ENCODE data around the gene BST1. TPM values are rescaled to one million over a fixed set of nuclear protein-coding genes. Genes with fewer than 3 reads are reported as not detected.

The BST1 gene
- total and polyA plus RNA-seq, 4 donors = 4.6 to 18.5 (median 11.5) TPM

DNA sequence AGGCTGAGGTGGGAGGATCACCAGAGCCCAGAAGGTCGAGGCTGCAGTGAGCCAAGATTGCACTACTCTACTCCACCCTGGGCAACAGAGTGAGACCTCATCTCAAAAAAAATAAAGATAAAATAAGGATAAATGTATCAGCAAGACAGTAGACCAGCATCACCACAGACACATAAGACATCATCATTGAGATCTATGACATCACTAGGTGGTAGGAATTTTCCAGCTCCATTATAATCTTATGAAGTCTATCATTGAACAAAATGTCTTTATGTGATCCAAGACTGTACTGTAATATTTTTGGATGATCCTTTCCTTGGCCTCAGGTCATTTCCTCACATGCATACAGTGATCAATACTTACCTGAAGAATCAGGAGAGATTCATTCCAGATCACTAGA is 29.5 kb upstream of the BST1 start:
- Histone ChIP-seq H3K4me3 (ENCODE audit: low read length in 2 of 2) (no peak overlapping the region), H3K27me3 (ENCODE audit: control insufficient read depth in 1 of 2, insufficient read depth in 2 of 2, low read length in 1 of 2) (no peaks in the 10 kb centered on the region), H3K27ac (ENCODE audit: low read depth in 1 of 2, low read length in 2 of 2) (no peak overlapping the region), H3K4me1 (ENCODE audit: control insufficient read depth in 1 of 2, insufficient read depth in 2 of 2, low read length in 2 of 2) (no peaks in the 10 kb centered on the region), H3K36me3 (ENCODE audit: control insufficient read depth in 1 of 2, insufficient read depth in 2 of 2, low read length in 1 of 2) (no peaks in the 10 kb centered on the region), H3K9me3 (ENCODE audit: control insufficient read depth, low read length) (no peaks in the 10 kb centered on the region)
- DNase-seq (no peak), ATAC-seq (ENCODE audit: low FRiP score) (no peak)
- intact Hi-C loops (cut with DNase I) = no loop called here
- WGBS, 2 donors = 96 to 98% methylated on average over 1 of the region's 1 CpG

DNA sequence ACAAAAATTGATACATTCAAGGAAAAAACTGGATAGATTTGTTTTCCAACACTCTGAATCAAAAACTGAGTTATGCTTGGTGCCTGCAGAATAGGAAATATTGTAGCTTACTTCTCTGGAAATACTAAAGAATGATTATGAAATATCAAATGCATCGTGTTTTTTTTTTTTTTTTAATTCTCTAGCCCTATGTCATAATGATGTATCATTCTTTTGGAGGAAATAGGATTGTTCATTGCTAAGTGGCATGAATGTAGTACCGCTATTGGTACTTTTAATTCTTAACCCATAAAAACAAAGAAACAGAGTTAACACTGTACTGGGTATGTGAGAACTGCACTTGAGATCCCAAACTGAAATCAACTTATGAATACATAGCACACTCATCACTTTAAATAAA is 28.8 kb upstream of the BST1 start:
- Histone ChIP-seq H3K4me1 (ENCODE audit: control insufficient read depth in 1 of 2, insufficient read depth in 2 of 2, low read length in 2 of 2) (no peaks in the 10 kb centered on the region), H3K4me3 (ENCODE audit: low read length in 2 of 2) (no peak overlapping the region), H3K27ac (ENCODE audit: low read depth in 1 of 2, low read length in 2 of 2) (no peak overlapping the region), H3K27me3 (ENCODE audit: control insufficient read depth in 1 of 2, insufficient read depth in 2 of 2, low read length in 1 of 2) (no peaks in the 10 kb centered on the region), H3K36me3 (ENCODE audit: control insufficient read depth in 1 of 2, insufficient read depth in 2 of 2, low read length in 1 of 2) (no peaks in the 10 kb centered on the region), H3K9me3 (ENCODE audit: control insufficient read depth, low read length) (no peaks in the 10 kb centered on the region)
- intact Hi-C loops (cut with DNase I) = no loop called here
- DNase-seq = no peak
- whole genome bisulfite sequencing, 2 donors = 88 to 91% methylated on average over 2 of the region's 2 CpGs
- no peak for ATAC-seq (ENCODE audit: low FRiP score)

DNA sequence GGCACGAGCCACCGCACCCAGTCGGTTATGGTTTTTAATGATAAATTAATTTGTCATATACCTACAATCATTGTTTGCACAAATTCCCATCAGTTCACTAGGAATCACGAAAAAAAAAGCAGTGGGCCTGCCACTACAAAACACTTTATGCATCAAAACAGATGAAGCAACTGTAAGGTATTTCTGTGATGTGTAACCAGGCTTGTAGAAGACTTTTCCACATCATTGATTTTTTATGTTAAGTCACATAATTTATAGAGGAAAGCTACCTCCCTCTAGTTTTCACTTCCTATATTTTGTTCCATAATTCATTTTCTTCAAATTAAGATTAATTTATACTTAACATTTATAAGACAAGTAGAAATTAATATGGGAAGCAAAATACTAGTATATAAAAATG is 27.9 kb upstream of the BST1 start:
- Histone ChIP-seq H3K4me1 (ENCODE audit: control insufficient read depth in 1 of 2, insufficient read depth in 2 of 2, low read length in 2 of 2) (no peaks in the 10 kb centered on the region), H3K4me3 (ENCODE audit: low read length in 2 of 2) (no peak overlapping the region), H3K27ac (ENCODE audit: low read depth in 1 of 2, low read length in 2 of 2) (no peak overlapping the region), H3K27me3 (ENCODE audit: control insufficient read depth in 1 of 2, insufficient read depth in 2 of 2, low read length in 1 of 2) (no peaks in the 10 kb centered on the region), H3K36me3 (ENCODE audit: control insufficient read depth in 1 of 2, insufficient read depth in 2 of 2, low read length in 1 of 2) (no peaks in the 10 kb centered on the region), H3K9me3 (ENCODE audit: control insufficient read depth, low read length) (no peaks in the 10 kb centered on the region)
- DNase-seq (no peak), ATAC-seq (ENCODE audit: low FRiP score) (no peak)
- intact Hi-C loops (cut with DNase I) = no loop called here
- 96 to 97% methylated on average over 4 of the region's 4 CpGs for WGBS, 2 donors

DNA sequence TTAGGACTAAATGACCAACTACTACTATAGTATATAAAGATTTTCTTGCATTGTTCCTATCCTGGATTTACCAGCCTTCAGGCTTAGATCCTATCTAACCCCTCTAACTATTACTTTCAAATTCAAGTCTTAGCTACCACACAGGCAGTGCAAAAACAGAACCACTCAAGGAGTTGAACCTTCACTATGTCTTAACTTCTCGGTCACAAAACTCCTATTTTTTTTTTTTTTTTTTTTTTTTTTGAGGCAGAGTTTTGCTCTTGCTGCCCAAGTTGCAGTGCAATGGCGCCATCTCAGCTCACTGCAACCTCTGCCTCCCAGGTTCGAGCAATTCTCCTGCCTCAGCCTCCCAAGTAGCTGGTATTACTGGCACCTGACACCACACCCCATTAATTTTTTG is 27.5 kb upstream of the BST1 start:
- ATAC-seq (ENCODE audit: low FRiP score) = no peak
- Histone ChIP-seq H3K36me3 (ENCODE audit: control insufficient read depth in 1 of 2, insufficient read depth in 2 of 2, low read length in 1 of 2) (no peaks in the 10 kb centered on the region), H3K27me3 (ENCODE audit: control insufficient read depth in 1 of 2, insufficient read depth in 2 of 2, low read length in 1 of 2) (no peaks in the 10 kb centered on the region), H3K9me3 (ENCODE audit: control insufficient read depth, low read length) (no peaks in the 10 kb centered on the region), H3K4me1 (ENCODE audit: control insufficient read depth in 1 of 2, insufficient read depth in 2 of 2, low read length in 2 of 2) (no peaks in the 10 kb centered on the region), H3K4me3 (ENCODE audit: low read length in 2 of 2) (no peak overlapping the region), H3K27ac (ENCODE audit: low read depth in 1 of 2, low read length in 2 of 2) (no peak overlapping the region)
- intact Hi-C loops (cut with DNase I) = no loop called here
- DNase-seq = no peak
- WGBS, 2 donors = 85 to 88% methylated on average over 3 of the region's 3 CpGs

DNA sequence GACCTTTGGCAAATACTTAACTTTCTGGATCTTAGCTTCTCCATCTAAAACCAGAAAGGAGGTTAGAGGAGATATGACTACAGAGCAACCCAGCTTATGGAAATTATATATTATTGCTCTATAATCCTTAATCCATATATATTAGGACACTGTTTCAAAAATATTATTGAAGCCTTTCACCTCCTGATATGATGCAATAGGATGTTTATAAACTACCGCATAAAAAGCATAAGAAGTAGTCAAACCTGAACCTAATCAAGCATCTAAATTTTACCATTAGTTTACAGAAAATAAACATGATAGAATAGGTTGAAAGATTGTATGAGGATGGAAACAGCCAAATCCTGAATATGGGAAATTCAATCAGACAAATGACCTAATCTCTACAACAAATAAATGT is 26.8 kb upstream of the BST1 start:
- no peak overlapping the region for H3K27ac ChIP-seq (ENCODE audit: low read depth in 1 of 2, low read length in 2 of 2)
- no peaks in the 10 kb centered on the region for H3K9me3 ChIP-seq (ENCODE audit: control insufficient read depth, low read length)
- no peaks in the 10 kb centered on the region for H3K36me3 ChIP-seq (ENCODE audit: control insufficient read depth in 1 of 2, insufficient read depth in 2 of 2, low read length in 1 of 2)
- no peak overlapping the region for H3K4me3 ChIP-seq (ENCODE audit: low read length in 2 of 2)
- H3K27me3 ChIP-seq (ENCODE audit: control insufficient read depth in 1 of 2, insufficient read depth in 2 of 2, low read length in 1 of 2) = no peaks in the 10 kb centered on the region
- ATAC-seq (ENCODE audit: low FRiP score) (no peak), DNase-seq (no peak)
- intact Hi-C loops (cut with DNase I) = no loop called here
- WGBS, 2 donors = 95 to 100% methylated on average over 1 of the region's 1 CpG
- no peaks in the 10 kb centered on the region for H3K4me1 ChIP-seq (ENCODE audit: control insufficient read depth in 1 of 2, insufficient read depth in 2 of 2, low read length in 2 of 2)

DNA sequence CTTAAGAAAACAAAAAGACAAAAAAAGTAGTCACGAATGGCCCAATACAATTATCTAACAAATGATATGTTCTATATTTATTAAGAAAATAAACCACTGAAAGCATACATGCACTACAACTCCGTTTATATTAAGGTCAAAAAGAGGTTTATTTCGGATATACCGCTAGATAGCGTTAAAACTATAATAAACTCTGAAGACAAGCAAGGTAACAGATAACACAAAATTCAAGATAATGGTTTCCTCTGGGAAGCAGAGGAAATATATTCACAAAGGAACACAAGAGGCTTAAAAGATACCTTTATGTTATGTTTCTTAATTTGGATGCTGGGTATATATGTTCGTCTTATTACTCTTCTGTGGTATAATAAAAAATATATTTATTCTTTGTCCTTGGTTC is 26.0 kb upstream of the BST1 start:
- Histone ChIP-seq H3K27me3 (ENCODE audit: control insufficient read depth in 1 of 2, insufficient read depth in 2 of 2, low read length in 1 of 2) (no peaks in the 10 kb centered on the region), H3K9me3 (ENCODE audit: control insufficient read depth, low read length) (no peaks in the 10 kb centered on the region), H3K4me1 (ENCODE audit: control insufficient read depth in 1 of 2, insufficient read depth in 2 of 2, low read length in 2 of 2) (no peaks in the 10 kb centered on the region), H3K27ac (ENCODE audit: low read depth in 1 of 2, low read length in 2 of 2) (no peak overlapping the region), H3K4me3 (ENCODE audit: low read length in 2 of 2) (no peak overlapping the region), H3K36me3 (ENCODE audit: control insufficient read depth in 1 of 2, insufficient read depth in 2 of 2, low read length in 1 of 2) (no peaks in the 10 kb centered on the region)
- no peak for DNase-seq
- 87 to 91% methylated on average over 6 of the region's 6 CpGs for whole genome bisulfite sequencing, 2 donors
- intact Hi-C loops (cut with DNase I) = no loop called here
- ATAC-seq (ENCODE audit: low FRiP score) = no peak

DNA sequence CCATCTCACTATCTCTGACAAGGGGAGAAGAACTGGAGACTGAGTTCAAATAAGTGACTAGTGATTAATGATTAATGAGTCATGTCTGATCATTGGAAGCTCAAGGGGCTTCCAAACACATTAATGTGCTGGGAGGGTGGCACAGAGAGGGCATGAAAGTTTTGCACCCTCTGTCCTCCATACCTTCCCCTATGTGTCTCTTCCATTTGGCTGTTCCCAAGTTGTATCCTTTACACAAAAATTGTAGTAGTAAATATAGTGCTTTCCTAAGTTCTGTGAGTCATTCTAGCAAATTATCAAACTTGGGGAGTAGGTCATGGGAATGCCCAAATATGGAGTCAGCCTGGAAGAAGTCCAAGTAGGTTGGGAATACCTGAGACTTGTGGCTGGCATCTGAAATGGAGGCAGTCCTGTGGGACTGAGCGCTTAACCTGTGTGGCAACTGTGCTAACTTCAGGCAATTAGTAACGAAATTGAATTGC is 25.3 kb upstream of the BST1 start:
- DNase-seq (no peak), ATAC-seq (ENCODE audit: low FRiP score) (no peak)
- Histone ChIP-seq H3K36me3 (ENCODE audit: control insufficient read depth in 1 of 2, insufficient read depth in 2 of 2, low read length in 1 of 2) (no peaks in the 10 kb centered on the region), H3K27ac (ENCODE audit: low read depth in 1 of 2, low read length in 2 of 2) (no peak overlapping the region), H3K9me3 (ENCODE audit: control insufficient read depth, low read length) (no peaks in the 10 kb centered on the region), H3K27me3 (ENCODE audit: control insufficient read depth in 1 of 2, insufficient read depth in 2 of 2, low read length in 1 of 2) (no peaks in the 10 kb centered on the region), H3K4me3 (ENCODE audit: low read length in 2 of 2) (no peak overlapping the region), H3K4me1 (ENCODE audit: control insufficient read depth in 1 of 2, insufficient read depth in 2 of 2, low read length in 2 of 2) (no peaks in the 10 kb centered on the region)
- WGBS, 2 donors = 88 to 93% methylated on average over 2 of the region's 2 CpGs
- intact Hi-C loops (cut with DNase I) = no loop called here

DNA sequence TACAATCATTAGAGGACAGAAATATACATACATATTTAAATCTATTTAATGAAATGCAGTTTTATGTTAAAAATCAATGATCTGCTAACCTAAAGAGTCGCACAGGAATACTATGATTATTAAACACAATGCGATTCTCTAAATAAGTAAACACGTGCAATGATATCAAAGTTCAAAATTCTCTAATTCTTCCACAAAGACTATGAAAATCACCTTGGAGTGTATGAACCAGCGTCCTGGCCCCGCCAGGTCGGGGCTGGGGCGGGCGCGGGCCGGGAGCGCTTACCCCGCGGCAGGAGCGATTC is 21.8 kb upstream of the BST1 start:
- peak overlapping the region; percentile 23 to 36 for H3K4me3 ChIP-seq (ENCODE audit: low read length in 2 of 2)
- DNase-seq = no peak
- H3K4me1 ChIP-seq (ENCODE audit: control insufficient read depth in 1 of 2, insufficient read depth in 2 of 2, low read length in 2 of 2) = peaks cover 0 to 6% of the 10 kb centered on the region in 2 donors
- no peaks in the 10 kb centered on the region for H3K27me3 ChIP-seq (ENCODE audit: control insufficient read depth in 1 of 2, insufficient read depth in 2 of 2, low read length in 1 of 2)
- H3K9me3 ChIP-seq (ENCODE audit: control insufficient read depth, low read length) = no peaks in the 10 kb centered on the region
- H3K36me3 ChIP-seq (ENCODE audit: control insufficient read depth in 1 of 2, insufficient read depth in 2 of 2, low read length in 1 of 2) = no peaks in the 10 kb centered on the region
- no peak for ATAC-seq (ENCODE audit: low FRiP score)
- WGBS, 2 donors = 1 to 2% methylated on average over 14 of the region's 14 CpGs
- intact Hi-C loops (cut with DNase I) = loop anchor here in 1 of 2 donors (2.0 kb wide), 1 partner anchor 24 kb away; no protein-coding TSS in a partner anchor
- no peak overlapping the region for H3K27ac ChIP-seq (ENCODE audit: low read depth in 1 of 2, low read length in 2 of 2)

DNA sequence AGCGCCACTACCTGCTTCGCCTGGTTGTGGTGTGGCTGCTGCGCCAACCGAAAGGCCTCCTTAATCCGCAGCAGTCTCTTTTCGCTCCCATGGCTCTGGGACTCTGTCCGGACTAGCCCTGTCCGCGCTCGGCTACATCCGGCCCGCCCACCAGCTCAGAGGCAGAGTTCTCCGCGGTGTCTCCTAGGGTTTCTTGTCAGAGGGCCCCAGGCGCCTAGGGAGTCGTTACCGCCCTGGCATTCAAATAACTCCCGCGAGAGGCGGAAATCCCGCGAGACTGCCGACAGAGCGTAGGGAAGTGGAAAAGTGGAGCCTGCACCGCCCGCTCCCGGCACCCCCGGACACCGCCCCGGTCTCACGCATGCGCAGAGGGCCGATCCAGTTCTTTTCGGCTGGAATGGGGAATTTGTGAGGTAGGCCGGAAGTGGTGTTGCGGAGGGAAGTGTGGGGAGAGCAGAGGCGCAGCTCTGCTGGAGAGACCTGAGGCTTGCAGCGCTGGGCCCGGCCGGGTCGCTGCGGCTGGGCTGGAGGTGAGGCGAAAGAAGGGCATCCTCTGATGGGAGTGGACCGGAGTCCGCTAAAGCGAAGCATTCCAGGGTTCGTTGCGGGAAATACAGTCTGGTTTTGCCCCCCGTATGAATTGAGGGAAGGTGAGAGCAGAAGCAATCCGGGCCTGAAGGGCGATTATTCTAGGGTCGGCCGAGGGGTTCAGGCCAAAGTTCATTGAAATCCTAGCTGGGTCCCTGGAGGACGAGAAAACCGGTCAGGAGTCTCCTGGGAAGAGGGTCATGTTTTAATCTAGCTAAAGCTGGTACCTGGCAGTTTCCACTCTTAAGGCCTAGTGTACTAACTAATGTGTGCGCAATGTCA is 21.3 kb upstream of the BST1 start, which contains the start of gene FAM200B:
FAM200B (plus strand) TSS at position 456 of the 870 bp plus-strand sequence. CDS start 5,151 bp downstream, outside the sequence.
- intact Hi-C loops (cut with DNase I) = loop anchor here in 1 of 2 donors (2.0 kb wide), 1 partner anchor 25 kb away; no protein-coding TSS in a partner anchor
- Histone ChIP-seq H3K9me3 (ENCODE audit: control insufficient read depth, low read length) (no peaks in the 10 kb centered on the region), H3K4me1 (ENCODE audit: control insufficient read depth in 1 of 2, insufficient read depth in 2 of 2, low read length in 2 of 2) (peaks cover 0 to 6% of the 10 kb centered on the region in 2 donors), H3K27ac (ENCODE audit: low read depth in 1 of 2, low read length in 2 of 2) (peak within 1 kb of the TSS in 1 of 2 donors; percentile 89), H3K27me3 (ENCODE audit: control insufficient read depth in 1 of 2, insufficient read depth in 2 of 2, low read length in 1 of 2) (no peaks in the 10 kb centered on the region), H3K36me3 (ENCODE audit: control insufficient read depth in 1 of 2, insufficient read depth in 2 of 2, low read length in 1 of 2) (no peaks in the 10 kb centered on the region), H3K4me3 (ENCODE audit: low read length in 2 of 2) (peak within 1 kb of the TSS; percentile 72 to 93)
- WGBS, 2 donors = 0% methylated on average over 56 of the region's 56 CpGs
- peak; percentile 100 for ATAC-seq (ENCODE audit: low FRiP score)
- DNase-seq = peak; percentile 99 to 100
